Right lobe of liver (tissue), 4 donors: ENCODE measurements around the gene C16orf87.

Experiments
- CTCF ChIP-seq, 4 donors: fragments of 200-600 bp in 3 of 4; fragments of 450-650 bp in 1 of 4; IDR thresholded peaks; one replicate each; pipeline versions ENCODE4 v1.5.1 to v1.8.0; 2016 to 2022; ENCODE audit warnings: antibody characterized with exemption in 4 of 4, mild to moderate bottlenecking in 2 of 4
- POLR2A ChIP-seq: fragments of 450-650 bp; IDR thresholded peaks from one replicate; pipeline ENCODE4 v1.6.1; 2017; ENCODE audit warnings: antibody characterized with exemption, mild to moderate bottlenecking
- donor health status: DM: no; HTN: no; CAD: no.
- donor health status: DM: no; HTN: no; CAD: no.
- donor health status: DM: no; HTN: yes; CAD: no.

GRCh38 chr16:46848768-46849764 is 18.1 kb upstream of the C16orf87 start:
- TF ChIP-seq CTCF (IDR thresholded peaks at IDR 0.05) (no peak), POLR2A (no peak)
